ENCODE measurements around the gene TEX19. TPM values are rescaled to one million over a fixed set of nuclear protein-coding genes. Genes with fewer than 3 reads are reported as not detected.

Gene TEX19
- total RNA-seq, 2 donors from 2014 or later = not detected

GRCh38 chr17:82327757-82328140 lies 31.3 kb upstream of the TEX19 start:
- Mint-ChIP-seq H3K27me3 (peaks cover 0 to 1% of the 10 kb centered on the region in 2 donors), H3K27ac (no peak overlapping the region), H3K4me3 (no peak overlapping the region), H3K36me3 (no peaks in the 10 kb centered on the region), H3K4me1 (ENCODE audit: low read depth in 2 of 2) (peaks cover under 1 to 4% of the 10 kb centered on the region in 2 donors), H3K9me3 (no peaks in the 10 kb centered on the region)
- no peak for DNase-seq (ENCODE audit: low spot score)
- no peak for ATAC-seq

DNA sequence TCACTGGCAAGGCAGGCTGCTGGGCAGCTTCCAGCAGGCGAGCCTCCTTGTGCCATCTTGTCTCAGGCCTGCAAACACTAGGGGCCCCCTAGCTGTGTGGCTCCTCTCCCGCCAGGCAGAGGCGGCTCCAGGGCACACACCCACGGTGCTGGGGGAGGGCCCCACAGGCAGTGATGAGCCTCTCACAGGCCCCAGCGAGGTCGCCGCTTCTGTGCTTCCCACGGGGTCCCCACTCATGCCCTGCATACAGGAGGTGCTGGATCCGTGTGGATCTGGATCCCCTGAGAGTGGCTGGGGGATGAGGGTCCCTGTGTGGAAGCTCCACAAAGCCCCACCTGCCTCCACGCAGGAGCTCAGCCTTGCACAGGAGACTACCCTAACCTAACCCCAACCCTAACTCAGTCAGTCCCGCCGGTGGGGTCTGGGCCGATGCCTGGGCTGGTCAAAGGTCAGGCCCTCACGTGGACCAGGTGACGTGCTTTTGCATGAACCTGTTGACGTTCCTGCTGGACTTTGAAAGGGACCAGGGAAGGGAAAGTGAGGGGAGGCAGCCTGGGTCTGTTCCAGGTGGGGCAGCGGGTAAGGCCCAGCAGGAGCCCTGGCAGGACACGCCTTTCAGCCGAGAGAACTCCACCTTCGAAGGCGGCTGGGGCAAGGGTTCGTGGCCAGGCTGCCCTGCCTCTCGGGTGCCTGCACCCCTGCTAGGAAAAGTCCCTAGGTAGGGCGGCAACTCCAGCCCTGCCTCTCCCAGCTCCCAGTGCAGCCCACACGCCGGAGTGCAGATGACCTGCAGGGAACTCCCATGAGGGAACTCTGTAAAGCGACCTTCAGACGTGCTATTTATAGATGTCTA lies 30.7 kb upstream of the TEX19 start:
- ATAC-seq (no peak), DNase-seq (ENCODE audit: low spot score) (no peak)
- peaks cover 0 to 2% of the 10 kb centered on the region in 2 donors for H3K27me3 Mint-ChIP-seq
- H3K4me3 Mint-ChIP-seq = no peak overlapping the region
- H3K27ac Mint-ChIP-seq = no peak overlapping the region
- H3K9me3 Mint-ChIP-seq = no peaks in the 10 kb centered on the region
- no peaks in the 10 kb centered on the region for H3K36me3 Mint-ChIP-seq
- peaks cover 5 to 7% of the 10 kb centered on the region in 2 donors for H3K4me1 Mint-ChIP-seq (ENCODE audit: low read depth in 2 of 2)

GRCh38 chr17:82328994-82329507 lies 30.0 kb upstream of the TEX19 start:
- DNase-seq (ENCODE audit: low spot score) = no peak
- no peak overlapping the region for H3K4me3 Mint-ChIP-seq
- H3K27ac Mint-ChIP-seq = no peak overlapping the region
- H3K4me1 Mint-ChIP-seq (ENCODE audit: low read depth in 2 of 2) = peaks cover 5 to 7% of the 10 kb centered on the region in 2 donors
- peaks cover 0 to 2% of the 10 kb centered on the region in 2 donors for H3K27me3 Mint-ChIP-seq
- no peaks in the 10 kb centered on the region for H3K9me3 Mint-ChIP-seq
- no peaks in the 10 kb centered on the region for H3K36me3 Mint-ChIP-seq
- ATAC-seq = no peak

DNA sequence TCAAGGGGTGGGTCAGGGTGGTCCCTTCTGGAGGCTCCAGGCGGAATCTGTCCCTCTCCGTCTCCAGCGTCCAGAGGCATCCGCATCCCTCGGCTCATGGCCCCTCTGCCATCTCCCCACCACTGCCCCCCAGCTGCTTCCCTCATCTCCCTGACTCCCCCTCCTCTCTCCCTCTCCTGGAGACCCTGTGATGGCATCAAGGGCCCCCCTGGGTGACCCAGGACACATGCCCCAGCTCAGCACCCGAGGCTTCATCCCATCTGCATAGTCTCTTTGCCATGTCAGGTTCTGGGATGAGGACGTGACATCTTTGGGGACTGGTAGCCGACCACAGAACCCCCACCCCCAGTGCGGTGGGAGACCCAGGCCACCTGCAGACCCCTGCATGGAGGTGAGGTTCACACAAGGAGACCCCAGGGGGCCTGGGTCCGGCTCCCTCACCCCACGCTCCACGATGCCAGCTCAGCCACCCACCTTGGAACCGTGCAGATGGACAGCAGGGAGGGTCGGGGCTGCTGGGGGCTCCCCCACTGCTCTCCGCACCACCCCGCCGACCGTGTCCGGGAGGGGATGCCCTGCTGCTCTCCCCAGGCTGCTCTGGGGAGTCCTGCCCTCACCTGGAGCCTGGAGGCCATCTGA lies 29.2 kb upstream of the TEX19 start:
- DNase-seq (ENCODE audit: low spot score) (no peak), ATAC-seq (no peak)
- no peak overlapping the region for H3K4me3 Mint-ChIP-seq
- peaks cover 0 to 2% of the 10 kb centered on the region in 2 donors for H3K27me3 Mint-ChIP-seq
- peaks cover 7% of the 10 kb centered on the region in 2 donors for H3K4me1 Mint-ChIP-seq (ENCODE audit: low read depth in 2 of 2)
- H3K27ac Mint-ChIP-seq = no peak overlapping the region
- H3K9me3 Mint-ChIP-seq = no peaks in the 10 kb centered on the region
- no peaks in the 10 kb centered on the region for H3K36me3 Mint-ChIP-seq

DNA sequence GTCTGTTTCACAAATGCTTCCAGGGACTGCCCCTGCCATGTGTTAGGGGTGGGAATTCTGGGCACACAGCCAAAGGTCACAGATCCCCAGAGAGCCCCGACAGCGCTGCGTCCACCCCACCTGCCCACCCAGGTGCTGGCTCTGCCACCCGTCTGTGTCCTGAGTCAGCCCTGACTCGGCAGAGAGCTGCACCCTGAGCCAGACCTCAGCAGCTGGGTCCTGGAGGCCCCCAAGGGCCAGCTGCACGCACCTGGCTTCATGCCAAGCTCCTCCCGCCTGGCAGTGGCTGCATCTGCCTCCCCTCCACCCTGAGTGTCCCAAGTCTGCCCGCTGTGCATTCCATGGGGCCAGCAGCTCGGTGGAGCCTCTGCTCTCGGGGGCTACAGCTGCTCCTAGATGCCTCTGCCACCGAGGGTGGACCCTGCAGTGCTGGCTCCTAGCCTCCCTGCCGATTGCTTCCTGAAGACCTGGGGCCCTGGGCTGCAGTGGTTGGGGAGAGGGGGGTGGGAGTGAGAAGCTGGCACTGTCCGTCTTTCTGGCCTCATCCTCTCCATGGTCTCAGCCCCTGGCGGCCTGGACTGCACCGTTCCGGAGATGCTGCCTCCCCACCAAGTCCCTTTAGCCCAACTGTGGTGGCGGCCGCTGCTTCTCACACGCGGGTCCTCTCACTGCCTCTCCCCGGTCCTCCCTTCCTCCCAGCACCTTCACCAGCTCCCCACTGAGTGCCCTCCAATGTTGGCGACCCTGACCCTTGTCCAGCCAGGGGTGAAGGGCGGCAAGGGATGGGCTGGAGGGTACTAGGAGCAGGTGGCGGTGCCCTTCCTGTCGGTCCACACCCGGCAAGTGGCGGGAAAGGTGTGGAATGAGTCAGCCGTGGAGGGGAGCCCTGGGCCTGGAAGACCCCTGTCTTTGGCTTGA lies 28.5 kb upstream of the TEX19 start:
- Mint-ChIP-seq H3K9me3 (no peaks in the 10 kb centered on the region), H3K27me3 (peaks cover 0 to 4% of the 10 kb centered on the region in 2 donors), H3K36me3 (no peaks in the 10 kb centered on the region), H3K27ac (no peak overlapping the region), H3K4me1 (ENCODE audit: low read depth in 2 of 2) (peaks cover 12% of the 10 kb centered on the region in 2 donors), H3K4me3 (no peak overlapping the region)
- DNase-seq (ENCODE audit: low spot score) (no peak), ATAC-seq (no peak)

GRCh38 chr17:82331345-82331939 lies 27.6 kb upstream of the TEX19 start:
- H3K4me3 Mint-ChIP-seq = no peak overlapping the region
- H3K27me3 Mint-ChIP-seq = peaks cover 0 to 4% of the 10 kb centered on the region in 2 donors
- H3K27ac Mint-ChIP-seq = no peak overlapping the region
- ATAC-seq = no peak
- H3K9me3 Mint-ChIP-seq = no peaks in the 10 kb centered on the region
- DNase-seq (ENCODE audit: low spot score) = no peak
- peaks cover 12 to 15% of the 10 kb centered on the region in 2 donors for H3K4me1 Mint-ChIP-seq (ENCODE audit: low read depth in 2 of 2)
- H3K36me3 Mint-ChIP-seq = no peaks in the 10 kb centered on the region

- Mint-ChIP-seq H3K27ac (no peak overlapping the region), H3K27me3 (peaks cover 0 to 4% of the 10 kb centered on the region in 2 donors), H3K4me1 (ENCODE audit: low read depth in 2 of 2) (peaks cover 12 to 15% of the 10 kb centered on the region in 2 donors), H3K9me3 (no peaks in the 10 kb centered on the region), H3K4me3 (peak overlapping the region; percentile 68), H3K36me3 (no peaks in the 10 kb centered on the region)
- DNase-seq (ENCODE audit: low spot score) (no peak), ATAC-seq (peak; percentile 53 to 61)
Measured at GRCh38 chr17:82332669-82333278, 26.3 kb upstream of the TEX19 start.

GRCh38 chr17:82333279-82334171 lies 25.5 kb upstream of the TEX19 start, which contains the start of gene SECTM1:
SECTM1 (minus strand) TSS chr17:82333766; CDS start chr17:82327240, 6,526 bp downstream.
- Mint-ChIP-seq H3K27me3 (peaks cover 0 to 4% of the 10 kb centered on the region in 2 donors), H3K36me3 (no peaks in the 10 kb centered on the region), H3K4me3 (peak within 1 kb of the TSS; percentile 91), H3K27ac (no peak within 1 kb of the TSS), H3K9me3 (no peaks in the 10 kb centered on the region), H3K4me1 (ENCODE audit: low read depth in 2 of 2) (peaks cover 12 to 15% of the 10 kb centered on the region in 2 donors)
- DNase-seq (ENCODE audit: low spot score) = no peak
- peak in 1 of 2 donors; percentile 43 for ATAC-seq

- DNase-seq (ENCODE audit: low spot score) = no peak
- Mint-ChIP-seq H3K36me3 (no peaks in the 10 kb centered on the region), H3K9me3 (no peaks in the 10 kb centered on the region), H3K27ac (no peak overlapping the region), H3K4me3 (peak overlapping the region; percentile 91), H3K4me1 (ENCODE audit: low read depth in 2 of 2) (peaks cover 12 to 15% of the 10 kb centered on the region in 2 donors), H3K27me3 (peaks cover 0 to 4% of the 10 kb centered on the region in 2 donors)
- no peak for ATAC-seq
Measured at GRCh38 chr17:82334204-82334621, 24.8 kb upstream of the TEX19 start.

- DNase-seq (ENCODE audit: low spot score) = no peak
- peak overlapping the region; percentile 91 for H3K4me3 Mint-ChIP-seq
- peak in 1 of 2 donors; percentile 12 for ATAC-seq
- no peaks in the 10 kb centered on the region for H3K9me3 Mint-ChIP-seq
- no peaks in the 10 kb centered on the region for H3K36me3 Mint-ChIP-seq
- H3K27ac Mint-ChIP-seq = peak overlapping the region; percentile 58 to 80
- peaks cover 12 to 15% of the 10 kb centered on the region in 2 donors for H3K4me1 Mint-ChIP-seq (ENCODE audit: low read depth in 2 of 2)
- H3K27me3 Mint-ChIP-seq = peaks cover 0 to 4% of the 10 kb centered on the region in 2 donors
Measured at GRCh38 chr17:82334622-82335394, 24.2 kb upstream of the TEX19 start.

- ATAC-seq = no peak
- H3K36me3 Mint-ChIP-seq = no peaks in the 10 kb centered on the region
- no peak for DNase-seq (ENCODE audit: low spot score)
- H3K4me1 Mint-ChIP-seq (ENCODE audit: low read depth in 2 of 2) = peaks cover 7 to 10% of the 10 kb centered on the region in 2 donors
- H3K9me3 Mint-ChIP-seq = no peaks in the 10 kb centered on the region
- no peak overlapping the region for H3K27ac Mint-ChIP-seq
- no peak overlapping the region for H3K4me3 Mint-ChIP-seq
- H3K27me3 Mint-ChIP-seq = peaks cover 0 to 2% of the 10 kb centered on the region in 2 donors
Measured at GRCh38 chr17:82338858-82339633, 20.0 kb upstream of the TEX19 start.

Measured in natural killer cell treated with Interleukin-12 subunit alpha and Interleukin-12 subunit beta and Interleukin-15 and Interleukin-18, amount 100 ng/mL, for 72 hours (primary cell).